WTC11 (cell line): ENCODE measurements around the gene ZSCAN25. TPM values are rescaled to one million over a fixed set of nuclear protein-coding genes. Genes with fewer than 3 reads are reported as not detected.

Experiments
- ATF1 ChIP-seq: sonication (generic); formaldehyde crosslinking; IDR thresholded peaks from 2 replicates; pipeline ENCODE4 v1.8.1; 2023; ENCODE audit warnings: mild to moderate bottlenecking, moderate library complexity, missing genetic modification reagents
- CBFB ChIP-seq: sonication (generic); formaldehyde crosslinking; IDR thresholded peaks from 2 replicates; pipeline ENCODE4 v1.8.1; 2022; ENCODE audit warnings: mild to moderate bottlenecking, low read depth, missing genetic modification reagents
- CREB1 ChIP-seq: sonication (generic); formaldehyde crosslinking; IDR thresholded peaks from 2 replicates; pipeline ENCODE4 v1.8.0; 2023; ENCODE audit warnings: mild to moderate bottlenecking, missing genetic modification reagents
- CTCF ChIP-seq: fragments of 200-600 bp; IDR thresholded peaks from 2 replicates; pipeline ENCODE4 v1.8.0; 2022; ENCODE audit warnings: antibody characterized with exemption
- EMX1 ChIP-seq: fragments of 250-450 bp; sonication (Bioruptor Pico); IDR thresholded peaks from 2 replicates; pipeline ENCODE4 v1.8.0; 2021; ENCODE audit warnings: mild to moderate bottlenecking
- ERG ChIP-seq: fragments of 250-450 bp; sonication (Bioruptor Pico); IDR thresholded peaks from 2 replicates; pipeline ENCODE4 v1.8.0; 2021; ENCODE audit warnings: mild to moderate bottlenecking
- GRHL2 ChIP-seq: fragments of 250-450 bp; sonication (Bioruptor Pico); IDR thresholded peaks from 2 replicates; pipeline ENCODE4 v1.8.0; 2022; ENCODE audit warnings: mild to moderate bottlenecking, moderate library complexity; ENCODE audit not compliant: insufficient replicate concordance, severe bottlenecking
- HMGA2 ChIP-seq: fragments of 250-450 bp; sonication (Bioruptor Pico); IDR thresholded peaks from 2 replicates; pipeline ENCODE4 v1.4.0; 2021; ENCODE audit warnings: mild to moderate bottlenecking, moderate library complexity
- HMGXB4 ChIP-seq: sonication (generic); formaldehyde crosslinking; IDR thresholded peaks from 2 replicates; pipeline ENCODE4 v1.8.1; 2023; ENCODE audit warnings: mild to moderate bottlenecking, moderate library complexity, missing genetic modification reagents
- NFATC4 ChIP-seq: fragments of 250-450 bp; sonication (Bioruptor Pico); IDR thresholded peaks from 2 replicates; pipeline ENCODE4 v1.9.0; 2021; ENCODE audit warnings: mild to moderate bottlenecking
- NR2C2 ChIP-seq: sonication (generic); formaldehyde crosslinking; IDR thresholded peaks from 2 replicates; pipeline ENCODE4 v1.8.0; 2022; ENCODE audit warnings: mild to moderate bottlenecking, missing genetic modification reagents
- NR3C1 ChIP-seq: sonication (generic); formaldehyde crosslinking; conservative IDR thresholded peaks from 2 replicates; pipeline ENCODE4 v1.8.1; 2023; ENCODE audit warnings: low read depth, mild to moderate bottlenecking, missing genetic modification reagents
- TP53 ChIP-seq: sonication (generic); formaldehyde crosslinking; IDR thresholded peaks from 2 replicates; pipeline ENCODE4 v1.8.1; 2023; ENCODE audit warnings: mild to moderate bottlenecking, missing genetic modification reagents
- ZNF396 ChIP-seq: fragments of 250-450 bp; sonication (Bioruptor Pico); IDR thresholded peaks from 2 replicates; pipeline ENCODE4 v1.8.0; 2021; ENCODE audit warnings: mild to moderate bottlenecking, moderate library complexity, borderline replicate concordance
- ZNF512 ChIP-seq: sonication (generic); formaldehyde crosslinking; IDR thresholded peaks from 2 replicates; pipeline ENCODE4 v1.8.1; 2022; ENCODE audit warnings: missing genetic modification reagents, borderline replicate concordance
- ZNF532 ChIP-seq: fragments of 250-450 bp; sonication (Bioruptor Pico); IDR thresholded peaks from 2 replicates; pipeline ENCODE4 v1.9.0; 2021; ENCODE audit warnings: mild to moderate bottlenecking, borderline replicate concordance
- ZSCAN18 ChIP-seq: fragments of 250-450 bp; sonication (Bioruptor Pico); IDR thresholded peaks from 2 replicates; pipeline ENCODE4 v2.1.2; 2022; ENCODE audit warnings: mild to moderate bottlenecking, moderate library complexity
- total RNA-seq: library from RNA; stranded (reverse); gene quantifications from 3 replicates; pipeline ENCODE4 v1.2.3, GENCODE V29; 2021
- TF ChIP-seq, protein P1 (sequence below): sonication (generic); formaldehyde crosslinking; IDR thresholded peaks from 2 replicates; pipeline ENCODE4 v1.8.1; 2023; ENCODE audit warnings: mild to moderate bottlenecking, missing genetic modification reagents
- TF ChIP-seq, protein P2 (sequence below): fragments of 250-450 bp; sonication (Bioruptor Pico); conservative IDR thresholded peaks from 2 replicates; pipeline ENCODE4 v1.9.0; 2021; ENCODE audit warnings: mild to moderate bottlenecking

ZSCAN25 gene
- total RNA-seq, 1 experiment from 2014 or later, result 20.1 TPM

- TF ChIP-seq ZNF532 (CRISPR knock-in tag) (no peak), ZNF396 (CRISPR knock-in tag) (no peak), GRHL2 (no peak), CBFB (no peak), CREB1 (CRISPR knock-in tag) (0 out of 2 replicates have a peak, but pooled peaks have one; percentile 43), ERG (CRISPR knock-in tag) (no peak), ZNF512 (CRISPR knock-in tag) (no peak), EMX1 (CRISPR knock-in tag) (no peak), NR3C1 (CRISPR knock-in tag) (no peak), CTCF (peak; percentile 58; the same call in 1 of the 2 replicates), HMGA2 (CRISPR knock-in tag) (no peak), NFATC4 (no peak), NR2C2 (CRISPR knock-in tag) (no peak), ZSCAN18 (CRISPR knock-in tag) (no peak), HMGXB4 (CRISPR knock-in tag) (peak; percentile 75; the same call in 1 of the 2 replicates), TP53 (CRISPR knock-in tag) (0 out of 2 replicates have a peak, but pooled peaks have one; percentile 38), ATF1 (CRISPR knock-in tag) (no peak)
- TF ChIP-seq, protein P1, sequence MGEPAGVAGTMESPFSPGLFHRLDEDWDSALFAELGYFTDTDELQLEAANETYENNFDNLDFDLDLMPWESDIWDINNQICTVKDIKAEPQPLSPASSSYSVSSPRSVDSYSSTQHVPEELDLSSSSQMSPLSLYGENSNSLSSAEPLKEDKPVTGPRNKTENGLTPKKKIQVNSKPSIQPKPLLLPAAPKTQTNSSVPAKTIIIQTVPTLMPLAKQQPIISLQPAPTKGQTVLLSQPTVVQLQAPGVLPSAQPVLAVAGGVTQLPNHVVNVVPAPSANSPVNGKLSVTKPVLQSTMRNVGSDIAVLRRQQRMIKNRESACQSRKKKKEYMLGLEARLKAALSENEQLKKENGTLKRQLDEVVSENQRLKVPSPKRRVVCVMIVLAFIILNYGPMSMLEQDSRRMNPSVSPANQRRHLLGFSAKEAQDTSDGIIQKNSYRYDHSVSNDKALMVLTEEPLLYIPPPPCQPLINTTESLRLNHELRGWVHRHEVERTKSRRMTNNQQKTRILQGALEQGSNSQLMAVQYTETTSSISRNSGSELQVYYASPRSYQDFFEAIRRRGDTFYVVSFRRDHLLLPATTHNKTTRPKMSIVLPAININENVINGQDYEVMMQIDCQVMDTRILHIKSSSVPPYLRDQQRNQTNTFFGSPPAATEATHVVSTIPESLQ (CRISPR knock-in tag), result no peak
- TF ChIP-seq, protein P2, sequence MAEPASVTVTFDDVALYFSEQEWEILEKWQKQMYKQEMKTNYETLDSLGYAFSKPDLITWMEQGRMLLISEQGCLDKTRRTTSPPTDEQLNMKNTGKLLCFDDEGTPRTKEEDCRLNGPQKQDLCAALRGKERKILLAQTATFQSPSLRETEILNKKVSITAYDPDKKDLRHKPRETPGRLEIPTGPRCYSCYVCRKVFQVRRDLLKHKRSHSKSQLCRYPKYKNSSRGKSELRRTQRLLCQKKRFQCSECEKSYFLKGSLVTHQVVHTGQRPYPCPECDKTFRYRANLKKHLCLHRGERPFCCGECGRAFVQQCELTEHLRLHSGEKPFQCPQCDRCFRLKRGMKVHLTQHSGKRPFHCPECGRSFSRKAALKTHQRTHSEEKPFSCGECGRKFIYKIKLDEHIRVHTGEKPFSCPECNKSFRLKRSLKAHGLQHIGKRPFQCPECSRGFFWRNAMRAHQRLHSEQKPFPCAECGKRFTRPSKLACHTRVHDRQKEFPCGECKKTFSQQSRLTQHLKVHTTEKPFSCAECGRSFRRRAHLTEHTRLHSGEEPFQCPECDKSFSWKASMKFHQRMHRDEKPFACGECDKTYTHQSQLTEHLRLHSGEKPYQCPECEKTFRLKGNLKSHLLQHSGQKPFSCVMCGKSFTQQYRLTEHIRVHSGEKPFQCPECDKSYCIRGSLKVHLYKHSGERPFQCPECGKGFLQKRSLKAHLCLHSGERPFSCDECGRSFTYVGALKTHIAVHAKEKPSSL, result no peak
Measured at GRCh38 chr7:99579956-99580777, 36.6 kb upstream of the ZSCAN25 start (continued).
